SK-N-SH (cell line): Measurements from ENCODE around the gene OTOG. TPM values are rescaled to one million over a fixed set of nuclear protein-coding genes. Genes with fewer than 3 reads are reported as not detected.
A peak's percentile ranks its signal among the peaks of the same experiment; 100 is the strongest.

ENCODE experiments used
- CTCF ChIA-PET: fragments of 300-600, 350-600 bp; formaldehyde crosslinking; extraction: SDS; loops from one replicate; lab custom pipeline; 2021; lab: Yijun Ruan, JAX
- POLR2A ChIA-PET: fragments of 350-600 bp; sonication (Branson Sonifier 250); formaldehyde crosslinking; extraction: SDS; loops from one replicate; lab custom pipeline; 2020; ENCODE audit warnings: antibody characterized with exemption, inconsistent platforms; lab: Yijun Ruan, JAX
- DNase-seq: peaks from one replicate; pipeline ENCODE4 v3.0.0; 2012
- H2AFZ ChIP-seq: fragments of 200-600 bp; sonication (generic); 2 replicates; pipeline ENCODE4 v1.8.1; 2016; ENCODE audit warnings: antibody characterized with exemption, mild to moderate bottlenecking, low read depth
- H3F3A ChIP-seq: fragments of 200-600 bp; sonication (generic); replicated peaks from 2 replicates; pipeline ENCODE3; 2016; ENCODE audit warnings: antibody characterized with exemption, mild to moderate bottlenecking; ENCODE audit not compliant: insufficient read depth
- H3K27ac ChIP-seq, 2 experiments: fragments of 200-500 bp in 1 of 2; fragments of 200-600 bp in 1 of 2; sonication (Bioruptor generic) in 1 of 2; sonication (generic), shearing (Covaris generic) in 1 of 2; 2 replicates each; pipeline versions ENCODE4 v1.5.1 to v1.6.1; 2014 to 2016; ENCODE audit warnings: low read depth in 2 of 2, inconsistent platforms in 1 of 2, low read length in 1 of 2, mild to moderate bottlenecking in 1 of 2, mixed read lengths in 1 of 2
- H3K27me3 ChIP-seq: fragments of 200-600 bp; sonication (generic), shearing (Covaris generic); 2 replicates; pipeline ENCODE4 v1.6.1; 2016; ENCODE audit warnings: mixed run types; ENCODE audit not compliant: insufficient read depth
- H3K36me3 ChIP-seq, 2 experiments: fragments of 200-500 bp in 1 of 2; fragments of 200-600 bp in 1 of 2; sonication (Bioruptor generic) in 1 of 2; sonication (generic) in 1 of 2; replicated peaks in 1 of 2; 2 replicates each; pipeline versions ENCODE3 to v1.5.1; 2014 to 2016; ENCODE audit warnings: low read length in 1 of 2, mild to moderate bottlenecking in 1 of 2; ENCODE audit not compliant: insufficient read depth in 2 of 2, control insufficient read depth in 1 of 2
- H3K4me1 ChIP-seq, 2 experiments: fragments of 200-500 bp in 1 of 2; fragments of 200-600 bp in 1 of 2; sonication (Bioruptor generic) in 1 of 2; sonication (generic), shearing (Covaris generic) in 1 of 2; 2 replicates each; pipeline versions ENCODE4 v1.5.1 to v1.6.1; 2014 to 2016; ENCODE audit warnings: low read depth in 1 of 2, low read length in 1 of 2, mixed run types in 1 of 2; ENCODE audit not compliant: insufficient read depth in 2 of 2, control insufficient read depth in 1 of 2
- H3K4me2 ChIP-seq: fragments of 200-600 bp; sonication (generic), shearing (Covaris generic); 2 replicates; pipeline ENCODE4 v1.6.1; 2017; ENCODE audit warnings: mixed run types
- H3K4me3 ChIP-seq, 2 experiments: fragments of 200-500 bp in 1 of 2; fragments of 200-600 bp in 1 of 2; sonication (Bioruptor generic) in 1 of 2; sonication (generic), shearing (Covaris generic) in 1 of 2; 2 replicates each; pipeline versions ENCODE4 v1.5.1 to v1.8.1; 2014 to 2016; ENCODE audit warnings: low read depth in 2 of 2, inconsistent platforms in 1 of 2, low read length in 1 of 2, mild to moderate bottlenecking in 1 of 2, mixed read lengths in 1 of 2, moderate library complexity in 1 of 2
- H3K79me2 ChIP-seq: fragments of 200-600 bp; sonication (generic); 2 replicates; pipeline ENCODE4 v1.8.1; 2017; ENCODE audit warnings: mild to moderate bottlenecking; ENCODE audit not compliant: insufficient read depth
- H3K9ac ChIP-seq: fragments of 200-600 bp; sonication (generic); 2 replicates; pipeline ENCODE4 v1.6.1; 2017; ENCODE audit warnings: mixed run types
- H3K9me2 ChIP-seq: fragments of 200-600 bp; sonication (generic); 2 replicates; pipeline ENCODE4 v1.6.1; 2017; ENCODE audit warnings: mixed run types
- H3K9me3 ChIP-seq: fragments of 200-600 bp; sonication (generic); 2 replicates; pipeline ENCODE4 v1.6.1; 2017; ENCODE audit warnings: mixed run types, mild to moderate bottlenecking, moderate library complexity
- H4K20me1 ChIP-seq: fragments of 200-600 bp; sonication (generic); 2 replicates; pipeline ENCODE4 v1.6.1; 2017; ENCODE audit warnings: mild to moderate bottlenecking, mixed run types; ENCODE audit not compliant: insufficient read depth
- CTCF ChIP-seq: fragments of 200-600 bp; sonication (generic); IDR thresholded peaks from 2 replicates; pipeline ENCODE4 v1.6.1; 2017; ENCODE audit warnings: antibody characterized with exemption, mild to moderate bottlenecking, moderate library complexity
- IRF3 ChIP-seq: fragments of 150-350 bp; IDR thresholded peaks from 2 replicates; pipeline ENCODE4 v1.6.1; 2016; ENCODE audit warnings: mild to moderate bottlenecking, low read depth, low read length
- JUND ChIP-seq: IDR thresholded peaks from 2 replicates; pipeline ENCODE4 v1.4.0; 2012
- MXI1 ChIP-seq: IDR thresholded peaks from 2 replicates; pipeline ENCODE4 v1.6.1; 2012; ENCODE audit warnings: mild to moderate bottlenecking, low read depth, low read length, improper control_type of control experiment
- RAD21 ChIP-seq: IDR thresholded peaks from 2 replicates; pipeline ENCODE4 v1.6.1; 2012; ENCODE audit warnings: mild to moderate bottlenecking, low read length
- RCOR1 ChIP-seq: fragments of 150-350 bp; IDR thresholded peaks from 2 replicates; pipeline ENCODE4 v1.6.1; 2017; ENCODE audit warnings: antibody characterized with exemption, low read length
- RFX5 ChIP-seq: IDR thresholded peaks from 2 replicates; pipeline ENCODE4 v1.6.1; 2012; ENCODE audit warnings: mild to moderate bottlenecking, improper control_type of control experiment, low read length
- SIN3A ChIP-seq: IDR thresholded peaks from 2 replicates; pipeline ENCODE4 v1.6.1; 2012; ENCODE audit warnings: low read depth, mild to moderate bottlenecking, low read length, moderate library complexity, borderline replicate concordance
- SMC3 ChIP-seq: IDR thresholded peaks from 2 replicates; pipeline ENCODE4 v1.6.1; 2012; ENCODE audit warnings: low read depth, low read length, improper control_type of control experiment
- YY1 ChIP-seq: IDR thresholded peaks from 2 replicates; pipeline ENCODE4 v1.4.0; 2012; ENCODE audit warnings: low read depth, mild to moderate bottlenecking
- WGBS: methylation state at CpG from one replicate; pipeline ENCODE4 v1.1.6; 2017; ENCODE audit warnings: low lambda C conversion rate; 5-methylcytosine and 5-hydroxymethylcytosine counted together
- polyA plus RNA-seq, 3 experiments: library from polyadenylated mRNA; depleted of rRNA; stranded (reverse); fragments of >200 nt; gene quantifications; 2 replicates each; pipeline ENCODE4 v1.2.3, GENCODE V29; 2012

Gene OTOG
- polyA plus RNA-seq, 1 of the 3 experiments (the other 2 are of a cell fraction), result not detected

- Histone ChIP-seq H3K27ac (no peak overlapping the region), H4K20me1 (no peaks in the 10 kb centered on the region), H3K27me3 (peaks cover 4% of the 10 kb centered on the region; the same call in 1 of the 2 replicates), H3K36me3 (no peaks in the 10 kb centered on the region), H3K9me2 (no peaks in the 10 kb centered on the region), H3K9ac (no peak overlapping the region), H3K4me1 (peaks cover 0 to 11% of the 10 kb centered on the region in 2 experiments; a peak in 1 of 4 replicates), H3K9me3 (no peaks in the 10 kb centered on the region), H3K4me2 (no peak overlapping the region), H3F3A (no peaks in the 10 kb centered on the region), H3K4me3 (no peak overlapping the region), H3K79me2 (no peaks in the 10 kb centered on the region), H2AFZ (no peak overlapping the region)
- TF ChIP-seq JUND, result no peak
- TF ChIP-seq SIN3A, result no peak
- no peak for TF ChIP-seq IRF3
- no peak for TF ChIP-seq RFX5
- TF ChIP-seq YY1, result no peak
- no peak for DNase-seq
- ChIA-PET CTCF (interaction anchor here (0.7 to 45.6 kb wide), 31 partner anchors 9 to 587 kb away, joined by 3 to 1101 read pairs (median 4); partner anchors contain the start of genes KCNJ11, OTOG and USH1C), POLR2A (no interaction called here)
- WGBS, result 38% methylated on average over 3 of the region's 3 CpGs
Observed at GRCh38 chr11:17527628-17527995, 19.4 kb upstream of the OTOG start.

- ChIA-PET POLR2A (no interaction called here), CTCF (interaction anchor here (0.6 to 45.6 kb wide), 40 partner anchors 9 to 587 kb away, joined by 3 to 1101 read pairs (median 4); partner anchors contain the start of genes KCNJ11, OTOG and USH1C)
- peaks cover 4% of the 10 kb centered on the region; the same call in 1 of the 2 replicates for H3K27me3 ChIP-seq
- no peaks in the 10 kb centered on the region for H3K9me2 ChIP-seq
- H3K4me3 ChIP-seq, result peak overlapping the region in 1 of 2 experiments; percentile 41; a peak in 1 of 4 replicates
- no peaks in the 10 kb centered on the region for H3F3A ChIP-seq
- H3K36me3 ChIP-seq, result no peaks in the 10 kb centered on the region
- no peak overlapping the region for H3K4me2 ChIP-seq
- DNase-seq, result peak; percentile 88
- peaks cover 0 to 11% of the 10 kb centered on the region in 2 experiments; a peak in 1 of 4 replicates for H3K4me1 ChIP-seq
- H3K27ac ChIP-seq, result no peak overlapping the region
- H3K9ac ChIP-seq, result no peak overlapping the region
- H3K9me3 ChIP-seq, result no peaks in the 10 kb centered on the region
- TF ChIP-seq CTCF (peak; percentile 84), RAD21 (peak; percentile 77), RCOR1 (0 out of 2 replicates have a peak, but pooled peaks have one; percentile 11), SMC3 (peak; percentile 67), MXI1 (no peak)
- 44% methylated on average over 5 of the region's 9 CpGs for WGBS
- H3K79me2 ChIP-seq, result no peaks in the 10 kb centered on the region
- H2AFZ ChIP-seq, result no peak overlapping the region
- H4K20me1 ChIP-seq, result no peaks in the 10 kb centered on the region
Observed at GRCh38 chr11:17528181-17528691, 18.8 kb upstream of the OTOG start.
